ENCODE results near the gene RNF2. TPM values are rescaled to one million over a fixed set of nuclear protein-coding genes. Genes with fewer than 3 reads are reported as not detected.

RNF2 gene
- polyA plus RNA-seq, 1 of the 3 experiments (the other 2 are of a cell fraction) = 20.1 TPM

GRCh38 chr1:185058110-185058509, 12.8 kb downstream of the RNF2 start (continued):
- no peak for TF ChIP-seq TEAD4 (IDR thresholded peaks at IDR 0.05; ENCODE audit: borderline replicate concordance, insufficient read depth)

GRCh38 chr1:185058876-185059275, 13.5 kb downstream of the RNF2 start:
- H3K4me3 ChIP-seq (ENCODE audit: low read depth in 2 of 2, low read length in 1 of 2) = no peak overlapping the region
- no peaks in the 10 kb centered on the region for H3F3A ChIP-seq (replicated peaks; ENCODE audit: insufficient read depth)
- H3K4me2 ChIP-seq = no peak overlapping the region
- POLR2A ChIA-PET = no interaction called here
- 85% methylated on average over 2 of the region's 2 CpGs for WGBS (ENCODE audit: low lambda C conversion rate)
- H3K9me3 ChIP-seq = no peaks in the 10 kb centered on the region
- peaks cover 100% of the 10 kb centered on the region for H3K79me2 ChIP-seq (ENCODE audit: insufficient read depth)
- TF ChIP-seq YY1 (IDR thresholded peaks at IDR 0.05; ENCODE audit: low read depth) (no peak), RFX5 (IDR thresholded peaks at IDR 0.05; ENCODE audit: low read length) (no peak), POLR2AphosphoS5 (IDR thresholded peaks at IDR 0.05; ENCODE audit: low read depth, low read length) (no peak), EP300 (IDR thresholded peaks at IDR 0.05; ENCODE audit: borderline replicate concordance in 1 of 2, low read depth in 1 of 2, low read length in 1 of 2) (no peak), JUND (IDR thresholded peaks at IDR 0.05) (no peak), SMC3 (IDR thresholded peaks at IDR 0.05; ENCODE audit: low read depth, low read length) (no peak), FOXM1 (IDR thresholded peaks at IDR 0.05; ENCODE audit: low read depth) (no peak), FOSL2 (IDR thresholded peaks at IDR 0.05; ENCODE audit: borderline replicate concordance, low read depth) (no peak), RAD21 (IDR thresholded peaks at IDR 0.05; ENCODE audit: low read length) (no peak), NRF1 (IDR thresholded peaks at IDR 0.05; ENCODE audit: low read depth, low read length) (no peak), RXRA (IDR thresholded peaks at IDR 0.05; ENCODE audit: borderline replicate concordance, low read depth) (no peak), EZH2phosphoT487 (IDR thresholded peaks at IDR 0.05; ENCODE audit: borderline replicate concordance, low read depth) (no peak)
- TF ChIP-seq, protein P1, sequence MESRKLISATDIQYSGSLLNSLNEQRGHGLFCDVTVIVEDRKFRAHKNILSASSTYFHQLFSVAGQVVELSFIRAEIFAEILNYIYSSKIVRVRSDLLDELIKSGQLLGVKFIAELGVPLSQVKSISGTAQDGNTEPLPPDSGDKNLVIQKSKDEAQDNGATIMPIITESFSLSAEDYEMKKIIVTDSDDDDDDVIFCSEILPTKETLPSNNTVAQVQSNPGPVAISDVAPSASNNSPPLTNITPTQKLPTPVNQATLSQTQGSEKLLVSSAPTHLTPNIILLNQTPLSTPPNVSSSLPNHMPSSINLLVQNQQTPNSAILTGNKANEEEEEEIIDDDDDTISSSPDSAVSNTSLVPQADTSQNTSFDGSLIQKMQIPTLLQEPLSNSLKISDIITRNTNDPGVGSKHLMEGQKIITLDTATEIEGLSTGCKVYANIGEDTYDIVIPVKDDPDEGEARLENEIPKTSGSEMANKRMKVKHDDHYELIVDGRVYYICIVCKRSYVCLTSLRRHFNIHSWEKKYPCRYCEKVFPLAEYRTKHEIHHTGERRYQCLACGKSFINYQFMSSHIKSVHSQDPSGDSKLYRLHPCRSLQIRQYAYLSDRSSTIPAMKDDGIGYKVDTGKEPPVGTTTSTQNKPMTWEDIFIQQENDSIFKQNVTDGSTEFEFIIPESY (IDR thresholded peaks at IDR 0.05; ENCODE audit: borderline replicate concordance, low read depth) = no peak
- TF ChIP-seq, protein P2, sequence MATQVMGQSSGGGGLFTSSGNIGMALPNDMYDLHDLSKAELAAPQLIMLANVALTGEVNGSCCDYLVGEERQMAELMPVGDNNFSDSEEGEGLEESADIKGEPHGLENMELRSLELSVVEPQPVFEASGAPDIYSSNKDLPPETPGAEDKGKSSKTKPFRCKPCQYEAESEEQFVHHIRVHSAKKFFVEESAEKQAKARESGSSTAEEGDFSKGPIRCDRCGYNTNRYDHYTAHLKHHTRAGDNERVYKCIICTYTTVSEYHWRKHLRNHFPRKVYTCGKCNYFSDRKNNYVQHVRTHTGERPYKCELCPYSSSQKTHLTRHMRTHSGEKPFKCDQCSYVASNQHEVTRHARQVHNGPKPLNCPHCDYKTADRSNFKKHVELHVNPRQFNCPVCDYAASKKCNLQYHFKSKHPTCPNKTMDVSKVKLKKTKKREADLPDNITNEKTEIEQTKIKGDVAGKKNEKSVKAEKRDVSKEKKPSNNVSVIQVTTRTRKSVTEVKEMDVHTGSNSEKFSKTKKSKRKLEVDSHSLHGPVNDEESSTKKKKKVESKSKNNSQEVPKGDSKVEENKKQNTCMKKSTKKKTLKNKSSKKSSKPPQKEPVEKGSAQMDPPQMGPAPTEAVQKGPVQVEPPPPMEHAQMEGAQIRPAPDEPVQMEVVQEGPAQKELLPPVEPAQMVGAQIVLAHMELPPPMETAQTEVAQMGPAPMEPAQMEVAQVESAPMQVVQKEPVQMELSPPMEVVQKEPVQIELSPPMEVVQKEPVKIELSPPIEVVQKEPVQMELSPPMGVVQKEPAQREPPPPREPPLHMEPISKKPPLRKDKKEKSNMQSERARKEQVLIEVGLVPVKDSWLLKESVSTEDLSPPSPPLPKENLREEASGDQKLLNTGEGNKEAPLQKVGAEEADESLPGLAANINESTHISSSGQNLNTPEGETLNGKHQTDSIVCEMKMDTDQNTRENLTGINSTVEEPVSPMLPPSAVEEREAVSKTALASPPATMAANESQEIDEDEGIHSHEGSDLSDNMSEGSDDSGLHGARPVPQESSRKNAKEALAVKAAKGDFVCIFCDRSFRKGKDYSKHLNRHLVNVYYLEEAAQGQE (IDR thresholded peaks at IDR 0.05; ENCODE audit: low read depth, low read length) = no peak
- TF ChIP-seq, protein P3, sequence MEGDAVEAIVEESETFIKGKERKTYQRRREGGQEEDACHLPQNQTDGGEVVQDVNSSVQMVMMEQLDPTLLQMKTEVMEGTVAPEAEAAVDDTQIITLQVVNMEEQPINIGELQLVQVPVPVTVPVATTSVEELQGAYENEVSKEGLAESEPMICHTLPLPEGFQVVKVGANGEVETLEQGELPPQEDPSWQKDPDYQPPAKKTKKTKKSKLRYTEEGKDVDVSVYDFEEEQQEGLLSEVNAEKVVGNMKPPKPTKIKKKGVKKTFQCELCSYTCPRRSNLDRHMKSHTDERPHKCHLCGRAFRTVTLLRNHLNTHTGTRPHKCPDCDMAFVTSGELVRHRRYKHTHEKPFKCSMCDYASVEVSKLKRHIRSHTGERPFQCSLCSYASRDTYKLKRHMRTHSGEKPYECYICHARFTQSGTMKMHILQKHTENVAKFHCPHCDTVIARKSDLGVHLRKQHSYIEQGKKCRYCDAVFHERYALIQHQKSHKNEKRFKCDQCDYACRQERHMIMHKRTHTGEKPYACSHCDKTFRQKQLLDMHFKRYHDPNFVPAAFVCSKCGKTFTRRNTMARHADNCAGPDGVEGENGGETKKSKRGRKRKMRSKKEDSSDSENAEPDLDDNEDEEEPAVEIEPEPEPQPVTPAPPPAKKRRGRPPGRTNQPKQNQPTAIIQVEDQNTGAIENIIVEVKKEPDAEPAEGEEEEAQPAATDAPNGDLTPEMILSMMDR (IDR thresholded peaks at IDR 0.05) = no peak
- TF ChIP-seq, protein P4, sequence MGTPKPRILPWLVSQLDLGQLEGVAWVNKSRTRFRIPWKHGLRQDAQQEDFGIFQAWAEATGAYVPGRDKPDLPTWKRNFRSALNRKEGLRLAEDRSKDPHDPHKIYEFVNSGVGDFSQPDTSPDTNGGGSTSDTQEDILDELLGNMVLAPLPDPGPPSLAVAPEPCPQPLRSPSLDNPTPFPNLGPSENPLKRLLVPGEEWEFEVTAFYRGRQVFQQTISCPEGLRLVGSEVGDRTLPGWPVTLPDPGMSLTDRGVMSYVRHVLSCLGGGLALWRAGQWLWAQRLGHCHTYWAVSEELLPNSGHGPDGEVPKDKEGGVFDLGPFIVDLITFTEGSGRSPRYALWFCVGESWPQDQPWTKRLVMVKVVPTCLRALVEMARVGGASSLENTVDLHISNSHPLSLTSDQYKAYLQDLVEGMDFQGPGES (IDR thresholded peaks at IDR 0.05; ENCODE audit: low read depth, low read length) = no peak
- H2AFZ ChIP-seq (ENCODE audit: low read depth) = no peak overlapping the region
- H3K4me1 ChIP-seq (ENCODE audit: control insufficient read depth in 1 of 2, insufficient read depth in 2 of 2, low read depth in 1 of 2, low read length in 1 of 2) = peaks cover 6 to 14% of the 10 kb centered on the region in 2 experiments; a peak in 3 of 4 replicates
- peak overlapping the region in 1 of 2 experiments; percentile 60; a peak in 2 of 4 replicates for H3K27ac ChIP-seq (ENCODE audit: low read depth in 2 of 2, low read length in 1 of 2)
- no peak for DNase-seq
- H4K20me1 ChIP-seq (ENCODE audit: insufficient read depth) = peaks cover 25% of the 10 kb centered on the region
- CTCF ChIA-PET = interaction anchor here (1.6 to 1.8 kb wide), 2 partner anchors 76 to 254 kb away, joined by 3 to 4 read pairs; no protein-coding TSS in a partner anchor
- H3K36me3 ChIP-seq (replicated peaks in 1 of 2; ENCODE audit: control insufficient read depth in 1 of 2, insufficient read depth in 2 of 2, low read length in 1 of 2) = peaks cover 0 to 7% of the 10 kb centered on the region in 2 experiments
- no peaks in the 10 kb centered on the region for H3K27me3 ChIP-seq (ENCODE audit: insufficient read depth)
- H3K9ac ChIP-seq = no peak overlapping the region
- no peaks in the 10 kb centered on the region for H3K9me2 ChIP-seq
